ENCODE results near the gene TMEM52.
"Not testable (repeated sequence)": the region's sequence is repeated elsewhere in the genome, so short reads cannot be mapped to it uniquely, and the experiment has no call there.

The TMEM52 gene

DNA sequence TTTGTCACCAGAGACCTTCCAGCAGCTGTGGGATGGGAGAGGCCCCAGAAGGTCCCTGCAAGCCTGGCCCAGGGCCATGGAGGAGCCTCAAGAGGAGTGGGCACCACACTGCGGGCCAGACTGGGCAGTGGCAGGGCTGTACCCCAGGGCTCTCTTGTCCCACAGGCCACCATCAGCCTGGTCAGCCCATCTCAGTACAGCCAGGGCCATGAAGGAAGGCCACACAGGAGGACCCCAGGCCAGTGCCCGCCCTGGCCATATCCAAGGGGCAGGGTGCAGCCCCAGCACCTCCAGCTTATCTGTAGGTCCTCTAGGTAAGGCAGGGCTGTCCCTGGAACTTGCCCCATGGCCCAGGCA is 25.1 kb downstream of the TMEM52 start:
- no peak for DNase-seq (ENCODE audit: low read depth)

DNA sequence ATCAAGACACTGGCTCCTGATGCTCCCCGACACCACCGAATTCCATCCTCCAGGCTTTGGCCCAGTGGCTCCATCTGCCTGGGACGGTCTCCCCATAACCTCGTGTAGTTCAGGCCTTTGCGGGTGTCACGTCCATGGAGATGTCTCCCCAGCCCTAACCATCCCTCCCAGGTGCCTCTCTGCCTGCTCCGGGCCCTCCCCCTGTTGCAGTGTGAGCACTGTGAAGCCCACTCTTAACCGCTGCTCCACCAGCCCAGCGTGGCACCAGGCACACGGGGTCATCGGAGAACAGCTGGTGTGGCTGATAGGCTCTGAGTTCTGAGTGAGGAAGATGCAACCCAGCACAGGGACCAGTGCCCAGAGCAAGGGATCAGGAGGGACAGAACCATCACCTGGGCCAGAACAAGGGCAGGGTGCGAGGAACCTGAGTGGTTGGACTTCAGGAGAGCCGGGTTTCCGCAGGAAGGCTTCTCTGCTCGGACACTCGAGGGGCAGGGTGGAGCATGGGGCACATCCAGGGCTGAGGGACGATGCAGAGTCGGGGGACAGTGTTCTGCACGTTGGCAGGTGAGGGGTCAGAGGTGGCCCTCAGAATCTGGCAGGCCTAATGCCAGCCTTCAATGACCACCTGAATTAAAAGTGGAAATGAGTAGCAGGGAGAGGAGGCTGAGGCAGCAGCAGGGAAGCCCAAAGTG is 25.6 kb downstream of the TMEM52 start:
- DNase-seq (ENCODE audit: low read depth), result no peak

DNA sequence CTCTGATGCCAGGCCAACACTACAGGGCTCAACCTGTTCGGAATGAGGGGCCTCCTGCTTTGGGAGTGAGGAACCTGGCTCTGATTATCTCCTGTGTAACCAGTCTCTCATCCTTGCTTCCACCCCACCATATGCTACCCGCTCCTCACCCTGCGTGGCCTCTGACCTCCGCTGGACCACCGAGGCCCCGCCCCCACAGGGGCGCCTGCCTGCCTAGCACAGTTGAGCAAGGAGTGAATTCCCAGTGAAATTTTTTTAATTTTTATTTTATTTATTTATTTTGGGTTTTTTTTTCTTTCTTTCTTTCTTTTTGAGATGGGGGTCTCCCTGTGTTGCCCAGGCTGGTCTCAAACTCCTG is 26.3 kb downstream of the TMEM52 start:
- DNase-seq (ENCODE audit: low read depth), result no peak

DNA sequence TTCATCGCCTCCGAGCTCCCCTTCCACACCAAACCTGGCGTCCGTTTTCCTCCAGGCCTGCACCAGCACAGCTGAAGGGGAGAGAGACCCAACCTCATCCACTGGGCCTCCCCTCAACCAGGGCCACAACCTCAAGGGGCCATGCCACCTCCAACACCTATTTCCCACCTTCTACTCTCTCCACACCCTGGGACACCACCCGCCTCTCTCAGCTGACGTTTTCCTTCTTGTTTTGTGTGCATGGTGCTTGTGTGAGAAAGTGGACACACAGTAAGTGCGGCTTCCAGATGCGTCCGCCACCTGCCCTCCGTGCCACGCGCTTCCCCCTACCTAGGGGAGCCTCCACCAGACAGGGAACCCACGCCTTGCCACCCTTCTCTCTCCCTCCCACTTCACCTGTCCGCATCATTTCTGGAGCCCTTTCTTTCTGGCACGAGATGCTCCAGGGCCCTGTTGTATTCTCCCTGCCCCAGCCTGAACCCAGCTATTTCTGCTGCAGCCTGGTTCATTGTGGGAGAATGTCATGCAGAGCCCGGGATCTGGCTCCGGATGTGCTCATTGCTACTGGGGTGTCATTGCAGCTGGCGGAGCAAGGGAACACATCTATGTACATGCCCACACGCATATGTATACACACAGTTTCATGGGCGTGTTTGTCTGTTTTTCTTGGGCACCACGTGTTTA is 26.9 kb downstream of the TMEM52 start:
- DNase-seq (ENCODE audit: low read depth), result no peak

DNA sequence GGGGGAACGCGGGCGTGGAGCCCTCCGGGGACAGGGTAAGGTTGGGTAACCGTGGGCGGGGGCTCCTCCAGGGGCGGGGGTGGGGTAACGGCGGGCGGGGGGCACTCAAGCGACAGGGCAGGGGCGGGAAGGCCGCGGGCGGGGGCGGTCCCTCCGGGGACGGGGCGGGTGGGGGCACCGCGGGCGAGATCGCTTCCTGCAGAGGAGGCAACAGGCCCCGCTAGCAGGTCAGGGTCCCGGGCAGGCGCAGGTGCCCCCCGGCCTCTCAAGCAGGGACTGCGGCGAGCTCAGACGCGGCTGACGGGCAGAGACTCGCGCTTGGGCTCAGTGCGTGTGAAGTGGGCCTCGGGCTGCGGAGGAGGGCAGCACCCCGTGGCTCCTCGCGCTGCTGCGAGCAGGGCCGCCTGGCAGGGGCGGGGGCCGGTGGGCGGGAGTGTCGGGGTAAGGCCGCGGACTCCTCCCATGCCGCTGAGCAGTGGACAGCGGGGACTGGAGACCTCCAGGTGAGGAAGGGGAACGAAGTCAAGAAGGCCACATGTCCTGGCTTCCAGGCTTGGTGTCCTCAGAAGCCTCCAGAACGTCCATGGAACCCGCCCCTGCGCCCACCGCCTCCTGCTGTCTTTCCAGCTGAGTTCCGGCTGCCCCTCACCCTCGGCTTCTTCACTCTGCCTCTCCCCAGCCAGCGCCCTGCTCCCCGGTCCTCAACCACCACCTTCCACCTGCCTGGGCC is 27.6 kb downstream of the TMEM52 start:
- no peak for DNase-seq (ENCODE audit: low read depth)

DNA sequence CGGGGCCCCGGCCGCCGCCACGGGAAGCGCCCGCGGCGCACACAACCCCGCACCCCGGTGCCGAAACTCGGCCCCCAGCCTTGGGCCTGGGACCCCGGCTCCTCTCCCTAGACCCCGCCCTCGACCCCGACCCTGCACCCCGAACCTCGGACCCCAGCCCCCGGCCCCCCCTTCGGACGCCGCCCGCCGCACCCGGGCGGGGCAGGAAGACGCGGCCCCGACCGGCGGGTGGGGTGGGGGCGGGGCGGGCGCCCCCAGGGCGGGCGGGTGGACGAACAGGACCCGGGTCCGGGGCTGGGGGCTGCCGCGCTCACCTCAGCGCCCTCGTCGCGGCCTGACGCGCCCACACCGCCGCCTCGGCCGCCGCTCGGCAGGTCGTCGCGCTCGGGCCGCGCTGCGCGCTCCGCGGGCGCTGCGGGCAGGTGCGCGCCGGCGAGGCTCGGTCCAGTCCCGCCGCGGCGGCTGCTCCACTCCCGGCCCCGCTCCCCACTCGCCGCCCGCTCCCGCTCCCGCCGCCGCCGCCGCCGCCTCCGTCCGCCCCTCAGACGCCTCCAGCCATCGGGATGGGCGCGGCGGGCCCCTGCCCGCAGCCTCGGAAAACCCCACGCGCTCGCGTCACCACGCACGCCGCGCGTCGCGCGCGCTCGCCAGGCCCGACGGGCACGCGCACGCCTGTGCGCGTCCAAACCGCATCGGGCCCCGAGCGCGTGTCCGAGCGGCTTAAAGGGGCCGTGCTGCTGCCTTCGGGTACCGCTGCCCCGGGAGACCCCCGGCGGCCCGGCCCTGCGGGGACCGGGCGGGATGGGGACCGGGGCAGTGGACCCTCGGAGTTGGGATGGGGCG is 28.4 kb downstream of the TMEM52 start, which contains the start of gene GNB1:
Gene GNB1 (minus strand): TSS at position 582 of the 843 bp plus-strand sequence. CDS start 65,634 bp downstream, outside the sequence.
- DNase-seq (ENCODE audit: low read depth), result peak; percentile 83

DNA sequence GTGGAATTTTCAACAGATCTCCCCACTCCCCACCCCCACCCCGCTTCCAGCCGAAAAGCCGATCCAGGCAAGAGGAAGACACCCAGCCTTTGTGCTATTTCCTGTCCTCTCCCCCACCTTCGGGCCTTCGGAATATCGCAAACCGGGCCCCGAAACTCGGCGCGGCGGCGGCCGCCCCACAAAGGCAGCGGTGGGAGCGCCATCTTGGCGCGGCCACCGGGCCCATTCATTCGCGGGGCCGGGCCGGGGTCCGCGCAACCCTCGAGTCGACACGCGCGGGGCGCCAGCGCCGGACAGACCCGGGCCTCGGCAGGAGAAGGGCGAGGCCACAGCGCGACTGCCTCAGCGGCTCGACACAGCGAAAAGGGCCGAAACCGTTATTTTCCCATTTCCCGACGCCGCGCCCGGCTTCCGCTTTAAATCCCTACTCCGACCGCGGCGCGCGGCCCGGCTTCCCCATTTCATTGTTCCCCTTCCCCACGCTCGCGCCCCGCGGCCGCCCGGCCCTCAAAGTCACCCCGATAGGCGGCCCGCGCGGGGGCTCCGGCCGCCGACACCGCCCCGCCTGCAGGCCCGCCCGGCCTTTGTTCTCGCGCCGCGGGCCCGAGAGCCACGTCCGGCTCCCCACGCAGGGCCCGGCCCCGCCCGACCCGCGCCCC is 29.1 kb downstream of the TMEM52 start:
- DNase-seq (ENCODE audit: low read depth), result peak; percentile 28

DNA sequence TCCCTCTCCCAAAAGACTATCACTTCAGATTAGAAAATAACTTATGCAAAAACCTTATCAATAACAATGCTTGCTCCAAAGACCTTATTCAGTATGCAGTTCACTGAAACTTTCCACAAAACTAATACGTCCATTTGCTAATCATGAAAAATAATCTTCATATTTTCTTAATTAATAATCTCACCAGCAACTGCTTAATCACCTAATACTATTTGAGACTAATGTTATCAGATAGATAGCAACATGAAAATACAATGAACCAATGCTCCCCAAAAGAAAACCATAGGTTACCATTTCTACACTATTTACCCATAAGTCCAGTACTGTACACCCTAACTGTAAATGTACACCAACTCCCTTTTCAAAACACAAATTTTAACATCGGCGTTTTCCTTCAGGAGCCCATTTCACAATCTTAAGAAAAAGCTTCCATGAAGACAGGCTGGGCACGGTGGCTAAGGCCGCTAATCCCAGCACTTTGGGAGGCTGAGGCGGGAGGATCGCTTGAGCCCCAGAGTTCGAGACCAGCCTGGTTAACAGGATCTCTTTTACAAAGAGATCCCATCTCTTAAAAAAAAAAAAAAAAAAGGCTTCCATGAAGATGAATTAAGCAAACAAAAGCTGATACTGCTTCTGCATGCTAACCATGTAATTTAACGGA is 29.9 kb downstream of the TMEM52 start:
- DNase-seq (ENCODE audit: low read depth), result no peak

DNA sequence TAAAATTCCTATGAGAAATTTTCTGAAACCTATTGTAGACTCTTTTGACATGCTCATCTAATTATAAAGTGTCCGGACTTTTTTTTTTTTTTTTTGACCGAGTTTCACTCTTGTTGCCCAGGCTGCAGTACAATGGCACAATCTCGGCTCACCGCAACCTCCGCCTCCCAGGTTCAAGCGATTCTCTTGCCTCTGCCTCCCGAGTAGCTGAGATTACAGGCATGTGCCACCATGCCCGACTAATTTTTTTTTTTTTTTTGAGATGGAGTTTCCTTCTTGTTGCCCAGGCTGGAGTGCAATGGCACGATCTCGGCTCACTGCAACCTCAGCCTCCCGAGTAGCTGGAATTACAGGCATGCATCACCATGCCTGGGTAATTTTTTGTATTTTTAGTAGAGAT is 35.2 kb downstream of the TMEM52 start:
- not testable (repeated sequence) for DNase-seq (ENCODE audit: low read depth)

DNA sequence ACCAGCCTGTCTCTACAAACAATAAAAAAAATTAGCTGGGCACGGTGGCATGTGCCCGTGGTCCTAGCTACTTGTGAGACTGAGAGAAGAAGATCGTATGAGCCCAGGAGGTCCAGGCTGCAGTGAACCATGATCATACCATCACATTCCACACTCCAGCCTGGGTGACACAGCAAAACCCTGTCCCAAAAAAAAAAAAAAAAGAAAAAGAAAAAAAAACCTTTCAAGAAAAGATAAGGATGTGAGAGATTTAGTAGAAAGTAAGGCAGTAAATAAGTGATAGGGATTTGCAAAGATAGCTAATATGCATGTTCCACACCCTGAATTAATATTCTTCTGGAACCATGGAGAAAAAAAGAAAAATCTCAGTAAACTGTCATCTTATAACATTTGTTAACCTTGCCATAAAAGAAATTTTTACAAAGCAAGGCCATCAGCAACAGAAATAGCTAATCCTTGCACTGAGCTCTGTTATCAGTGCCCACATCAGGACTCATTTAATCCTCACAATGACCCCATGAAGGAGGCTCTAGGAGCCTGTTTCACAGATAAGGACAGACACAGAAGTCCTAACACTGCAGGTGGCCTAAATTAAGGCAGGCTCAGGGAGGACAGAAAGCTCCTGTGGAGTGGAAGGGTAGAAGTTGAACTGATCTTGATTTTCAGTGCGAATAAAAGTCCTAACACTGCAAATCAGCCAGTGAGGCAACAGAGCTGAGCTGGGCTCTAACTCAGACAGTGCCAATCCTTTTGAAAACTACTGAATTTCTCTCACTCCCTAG is 35.8 kb downstream of the TMEM52 start:
- no peak for DNase-seq (ENCODE audit: low read depth)

DNA sequence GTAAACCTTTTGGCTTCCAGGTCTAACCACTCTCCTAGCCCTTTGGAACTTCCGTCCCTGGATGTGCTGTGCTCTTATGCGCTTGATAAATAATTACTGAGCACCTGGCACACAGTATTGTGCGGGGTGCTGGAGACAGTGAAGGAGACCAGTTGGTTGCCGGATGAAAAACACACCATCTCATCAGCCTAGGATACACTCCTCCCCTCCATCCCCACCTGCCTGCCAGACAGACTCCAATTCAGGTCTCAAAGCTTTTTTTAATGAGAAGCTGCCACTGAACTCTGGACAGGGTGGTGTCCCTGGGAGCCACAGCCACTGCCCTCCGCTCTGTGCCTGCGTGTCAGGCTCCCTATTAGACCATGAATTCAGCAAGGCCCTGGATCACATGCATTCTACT is 37.4 kb downstream of the TMEM52 start:
- DNase-seq (ENCODE audit: low read depth), result no peak

DNA sequence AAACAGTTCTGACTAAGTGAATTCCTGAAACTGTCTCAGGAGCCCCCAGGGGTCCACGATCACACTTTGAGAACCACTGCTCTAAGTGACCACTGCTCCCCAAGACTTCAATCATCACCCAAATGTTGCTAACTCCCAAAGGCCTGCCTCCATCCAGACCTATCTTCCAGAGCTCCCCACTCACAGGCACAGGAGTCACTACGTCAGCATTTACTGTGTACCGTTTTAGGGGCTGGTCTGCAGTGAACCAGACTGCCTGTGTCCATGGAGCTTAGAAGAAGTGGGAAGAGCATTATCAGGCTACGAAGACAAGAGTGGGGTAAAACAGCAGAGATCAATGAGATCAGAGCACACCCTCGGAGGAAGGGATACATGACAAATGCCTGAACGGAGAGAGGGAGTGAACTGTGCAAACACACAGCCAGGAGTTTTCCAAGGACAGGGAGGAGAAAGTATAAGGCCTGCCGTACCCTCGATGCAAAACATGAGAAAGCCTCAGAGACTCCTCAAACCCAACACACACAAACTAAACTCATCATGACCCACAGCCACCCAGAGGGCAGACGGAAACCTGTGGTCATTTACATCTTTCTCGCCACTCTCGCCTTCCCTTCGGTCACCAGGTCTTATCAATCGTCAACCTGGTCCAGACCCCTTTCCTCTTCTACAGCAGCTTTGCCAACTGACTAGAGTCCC is 38.3 kb downstream of the TMEM52 start:
- no peak for DNase-seq (ENCODE audit: low read depth)

DNA sequence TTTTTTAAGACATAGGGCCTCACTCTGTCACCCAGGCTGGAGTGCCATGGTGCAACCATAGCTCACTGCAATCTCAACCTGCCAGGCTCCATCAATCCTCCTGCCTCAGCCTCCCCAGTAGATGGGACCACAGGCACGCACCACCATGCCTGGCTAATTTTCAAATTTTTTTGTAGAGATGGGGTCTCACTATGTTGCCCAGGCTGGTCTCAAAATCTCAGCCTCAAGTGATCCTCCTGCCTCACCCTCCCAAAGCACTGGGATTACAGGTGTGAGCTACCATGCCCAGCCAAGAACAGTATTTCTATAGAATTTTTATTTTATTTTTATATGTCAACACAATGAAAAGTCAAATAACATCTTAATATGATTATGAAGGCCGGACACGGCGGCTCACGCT is 39.1 kb downstream of the TMEM52 start:
- DNase-seq (ENCODE audit: low read depth), result no peak

DNA sequence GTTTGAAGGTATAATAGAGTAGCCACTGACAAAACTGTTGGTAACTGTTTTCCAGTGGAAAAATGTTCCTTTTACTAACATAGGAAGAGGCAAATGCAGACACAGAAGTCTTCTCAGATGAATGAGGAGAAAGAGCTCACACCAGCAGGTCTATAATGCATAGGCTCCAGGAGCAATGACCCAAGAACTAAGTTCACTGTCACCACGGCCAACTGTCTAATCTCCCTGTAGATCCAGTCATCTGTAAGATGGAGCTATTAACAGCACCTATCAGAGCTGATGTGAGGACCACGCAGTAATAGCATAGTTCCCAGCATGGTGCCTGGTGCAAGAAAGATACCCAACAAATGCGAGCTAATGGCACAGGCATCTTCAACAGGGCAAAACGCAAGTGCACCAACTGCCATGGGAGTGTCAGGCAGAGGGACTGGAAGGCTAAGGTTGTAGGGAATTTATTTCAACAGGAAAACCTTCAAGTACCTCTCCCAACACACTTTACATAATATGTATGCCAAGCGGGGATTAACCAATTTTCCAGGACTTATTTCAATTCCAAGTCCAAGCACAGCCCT is 41.1 kb downstream of the TMEM52 start:
- DNase-seq (ENCODE audit: low read depth), result no peak

DNA sequence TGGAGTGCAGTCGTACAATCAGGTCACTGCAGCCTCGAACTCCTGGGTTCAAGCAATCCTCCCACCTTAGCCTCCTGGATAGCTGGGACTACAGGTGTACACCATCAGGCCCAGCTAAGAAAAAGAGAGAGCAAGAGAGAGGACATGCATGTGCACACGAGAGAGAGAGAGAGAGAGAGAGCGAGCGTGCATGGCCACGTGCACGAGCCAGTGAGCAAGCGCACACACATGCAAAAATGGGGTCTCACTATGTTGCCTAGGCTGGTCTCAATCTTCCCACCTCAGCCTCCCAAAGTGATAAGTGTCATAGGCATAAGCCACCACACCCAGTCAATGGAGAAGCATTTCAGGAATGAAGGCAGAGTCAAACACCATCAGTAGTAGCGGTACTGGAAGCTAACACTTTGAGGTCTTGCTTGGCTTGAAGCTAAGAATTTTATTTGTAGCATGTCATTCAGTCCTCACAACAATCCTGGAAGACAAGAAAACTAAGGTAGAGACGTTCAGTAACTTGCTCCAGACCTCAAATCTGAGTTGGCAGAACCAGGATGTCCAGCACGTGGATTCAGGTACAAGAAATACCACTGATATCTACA is 42.6 kb downstream of the TMEM52 start:
- no peak for DNase-seq (ENCODE audit: low read depth)

DNA sequence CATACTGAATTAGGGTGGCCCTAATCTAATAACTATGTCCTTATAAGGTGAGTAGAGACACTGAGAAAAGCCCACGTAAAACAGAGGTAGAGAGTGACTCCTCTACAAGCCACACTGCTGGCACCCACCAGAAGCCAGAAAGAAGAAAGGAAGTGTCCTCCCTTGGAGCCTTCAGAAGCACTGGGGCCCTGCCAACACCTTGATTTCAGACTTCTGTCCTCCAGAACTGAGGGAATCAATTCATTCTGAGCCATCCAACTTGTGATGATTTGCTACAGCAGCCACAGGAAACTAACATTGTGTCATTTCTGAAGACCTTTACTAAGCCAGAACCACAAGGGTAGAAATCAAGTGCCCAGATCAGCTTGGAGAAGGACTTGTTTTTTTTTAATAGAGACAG is 43.1 kb downstream of the TMEM52 start:
- no peak for DNase-seq (ENCODE audit: low read depth)

DNA sequence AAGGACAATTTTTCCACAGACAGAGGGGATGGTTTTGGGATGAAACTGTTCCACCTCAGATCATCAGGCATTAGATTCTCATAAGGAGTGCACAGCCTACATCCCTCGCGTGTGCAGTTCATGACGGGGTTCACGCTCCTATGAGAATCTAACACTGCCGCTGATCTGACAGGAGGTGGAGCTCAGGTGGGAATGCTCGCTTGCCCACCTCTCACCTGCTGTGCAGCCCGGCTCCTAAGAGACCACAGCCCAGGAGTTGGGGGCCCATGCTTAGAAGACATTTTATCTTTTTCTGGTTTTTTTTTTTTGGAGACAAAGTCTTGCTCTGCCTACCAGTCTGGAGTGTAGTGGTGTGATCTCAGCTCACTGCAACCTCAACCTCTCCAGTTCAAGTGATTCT is 44.2 kb downstream of the TMEM52 start:
- no peak for DNase-seq (ENCODE audit: low read depth)

DNA sequence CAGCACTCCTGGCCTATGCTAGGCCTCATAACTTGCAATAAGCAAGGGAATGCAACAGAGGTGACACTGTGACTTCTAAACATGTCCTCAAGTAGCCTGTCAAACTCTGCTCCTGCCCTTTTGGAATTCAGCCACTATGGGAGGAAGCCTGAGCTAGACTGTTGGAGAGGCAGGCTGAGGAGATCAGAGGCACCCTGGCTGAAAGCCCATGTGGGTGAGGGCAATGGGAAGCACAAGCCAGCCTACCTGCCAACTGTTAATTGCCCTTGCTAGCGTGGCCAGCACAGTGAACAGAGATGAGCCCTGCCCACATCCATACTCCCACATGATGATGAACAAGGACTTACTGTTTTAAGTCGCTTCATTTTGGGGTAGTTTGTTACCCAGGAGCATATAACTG is 45.9 kb downstream of the TMEM52 start:
- no peak for DNase-seq (ENCODE audit: low read depth)

DNA sequence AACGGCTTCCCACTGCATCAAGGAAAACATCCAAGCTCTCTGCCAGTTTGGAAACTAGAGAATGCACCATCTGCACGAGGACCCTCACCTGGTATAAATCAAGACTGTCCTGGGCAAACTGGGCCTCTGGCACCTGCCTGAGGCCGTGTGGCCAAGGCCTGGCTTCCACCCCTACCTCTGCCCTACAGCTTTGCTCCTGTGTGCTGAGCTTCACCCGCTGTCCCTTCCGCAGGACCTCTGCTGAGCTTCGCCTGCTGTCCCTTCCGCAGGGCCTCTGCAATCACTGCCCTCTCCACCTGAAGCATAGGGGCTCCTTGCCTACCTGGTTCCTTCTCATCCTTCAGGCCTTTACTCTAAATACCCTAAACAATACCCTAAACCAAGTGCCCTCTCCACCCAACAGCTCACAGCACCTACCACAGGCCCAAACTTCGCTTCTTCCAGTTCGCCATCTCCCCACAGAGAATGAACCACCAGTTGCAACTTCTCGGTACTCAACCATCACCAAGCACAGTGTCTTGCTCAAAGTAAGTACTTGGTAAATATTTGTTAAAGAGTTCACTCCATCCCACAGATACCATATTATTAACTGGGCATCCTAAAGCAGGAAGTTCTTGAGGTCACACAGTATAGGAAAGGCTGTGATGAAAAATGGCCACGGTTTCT is 46.6 kb downstream of the TMEM52 start:
- DNase-seq (ENCODE audit: low read depth), result no peak

Data from activated T-cell treated with anti-CD3 and anti-CD28 coated beads for 24 hours (primary cell).